ENCODE measurements around the gene KANK3. TPM values are rescaled to one million over a fixed set of nuclear protein-coding genes. Genes with fewer than 3 reads are reported as not detected.
A peak's percentile ranks its signal among the peaks of the same experiment; 100 is the strongest.

KANK3 gene
- total and polyA plus RNA-seq, 9 of the 15 experiments (the other 6 are each of a cell fraction or from before 2014, with no cell fraction given), result 0.03 to 0.40 (median 0.08) TPM; not detected in 6

GRCh38 chr19:8371011-8371804 lies 28.1 kb upstream of the KANK3 start:
- ATAC-seq (peak; percentile 95), DNase-seq (ENCODE audit: extremely low read depth in 1 of 4, low spot score in 3 of 4) (peak; percentile 79 to 88 (median 84)), FAIRE-seq (peak; percentile 93)
- peak overlapping the region; percentile 32 to 89; a peak in 3 of 4 replicates for H3K9ac ChIP-seq (ENCODE audit: insufficient read depth in 1 of 2, low read depth in 2 of 2, low read length in 2 of 2)
- peaks cover 0 to 2% of the 10 kb centered on the region in 2 experiments; a peak in 1 of 5 replicates for H3K27me3 ChIP-seq (ENCODE audit: control insufficient read depth in 2 of 2, insufficient read depth in 2 of 2, low read length in 2 of 2)
- H3K4me1 ChIP-seq (replicated peaks in 1 of 2; ENCODE audit: control insufficient read depth in 2 of 2, insufficient read depth in 2 of 2, low read length in 2 of 2), result peaks cover 22 to 43% of the 10 kb centered on the region in 2 experiments
- H2AFZ ChIP-seq (ENCODE audit: low read depth, low read length), result peak overlapping the region; percentile 74
- H3K4me3 ChIP-seq, result no peak overlapping the region
- peak overlapping the region; percentile 49; the same call in 2 of the 3 replicates for H3K27ac ChIP-seq (ENCODE audit: extremely low read depth, low read depth, low read length)
- ChIA-PET CTCF (ENCODE audit: low intra/inter-chr PET ratio) (no interaction called here), POLR2A (interaction anchor here (0.6 to 1.9 kb wide), 7 partner anchors 8 to 81 kb away, joined by 3 to 7 read pairs (median 3); no protein-coding TSS in a partner anchor)
- H3K9me1 ChIP-seq (ENCODE audit: control insufficient read depth, insufficient read depth, low read length), result no peaks in the 10 kb centered on the region
- no peaks in the 10 kb centered on the region for H3K36me3 ChIP-seq (ENCODE audit: control insufficient read depth, insufficient read depth, low read length)
- intact Hi-C loops (cut with micrococcal nuclease), result no loop called here
- no peaks in the 10 kb centered on the region for H4K20me1 ChIP-seq (replicated peaks; ENCODE audit: control insufficient read depth, insufficient read depth, low read length)
- no peaks in the 10 kb centered on the region for H3K79me2 ChIP-seq (ENCODE audit: control insufficient read depth, insufficient read depth, low read length)
- peak overlapping the region; percentile 64 for H3K4me2 ChIP-seq (ENCODE audit: insufficient read depth, low read length)
- BruUV-seq (replicated peaks), result no TSS peak
- in situ Hi-C loops (cut with MboI), result no loop called here
- WGBS (ENCODE audit: insufficient coverage, low coverage, missing lambda C conversion rate), result 22% methylated on average over 27 of the region's 28 CpGs
- no peaks in the 10 kb centered on the region; the same call in 1 of the 2 replicates for H3K9me3 ChIP-seq (replicated peaks; ENCODE audit: control insufficient read depth, insufficient read depth, low read depth, low read length)
- TF ChIP-seq MTA2 (IDR thresholded peaks at IDR 0.05; ENCODE audit: low read depth) (peak; percentile 43; the same call in 1 of the 2 replicates), KAT7 (CRISPR knock-in tag; IDR thresholded peaks at IDR 0.05; ENCODE audit: borderline replicate concordance) (no peak), RBM14 (IDR thresholded peaks at IDR 0.05; ENCODE audit: borderline replicate concordance, insufficient read depth, low read depth, low read length) (no peak), RFX7 (CRISPR knock-in tag; IDR thresholded peaks at IDR 0.05) (no peak), GABPA (tag; conservative IDR thresholded peaks at IDR 0.05; ENCODE audit: low read depth) (peak; percentile 66), ZNF639 (CRISPR knock-in tag; conservative IDR thresholded peaks at IDR 0.05 in 1 of 2, IDR thresholded peaks at IDR 0.05 in 1 of 2) (peak in 1 of 2 experiments; percentile 44; a peak in 1 of 4 replicates), HMGN3 (IDR thresholded peaks at IDR 0.05; ENCODE audit: borderline replicate concordance, extremely low read depth, insufficient read length, low read depth, low read length) (peak; percentile 59), GATA2 (CRISPR knock-in tag; IDR thresholded peaks at IDR 0.05) (peak; percentile 70), DPF2 (IDR thresholded peaks at IDR 0.05) (peak; percentile 84), KLF16 (IDR thresholded peaks at IDR 0.05) (0 out of 2 replicates have a peak, but pooled peaks have one; percentile 38), PKNOX1 (IDR thresholded peaks at IDR 0.05) (peak; percentile 33; the same call in 1 of the 2 replicates), KLF1 (tag; IDR thresholded peaks at IDR 0.05) (peak; percentile 45; the same call in 1 of the 2 replicates), ELF4 (CRISPR knock-in tag; IDR thresholded peaks at IDR 0.05) (0 out of 2 replicates have a peak, but pooled peaks have one; percentile 23), ZNF707 (CRISPR knock-in tag; conservative IDR thresholded peaks at IDR 0.05) (no peak), GATAD2A (IDR thresholded peaks at IDR 0.05) (peak; percentile 87; the same call in 1 of the 2 replicates), ZC3H8 (IDR thresholded peaks at IDR 0.05) (no peak), FOXK2 (conservative IDR thresholded peaks at IDR 0.05 in 1 of 2, IDR thresholded peaks at IDR 0.05 in 1 of 2; ENCODE audit: low read depth in 2 of 2) (peak in 1 of 2 experiments; percentile 48; a peak in 3 of 4 replicates), RUNX1 (IDR thresholded peaks at IDR 0.05; ENCODE audit: low read depth) (no peak)

All from K562 (cell line).